ENCODE data around the gene RFC5.
"Not testable (repeated sequence)": the region's sequence is repeated elsewhere in the genome, so short reads cannot be mapped to it uniquely, and the experiment has no call there.

RFC5 gene

DNA sequence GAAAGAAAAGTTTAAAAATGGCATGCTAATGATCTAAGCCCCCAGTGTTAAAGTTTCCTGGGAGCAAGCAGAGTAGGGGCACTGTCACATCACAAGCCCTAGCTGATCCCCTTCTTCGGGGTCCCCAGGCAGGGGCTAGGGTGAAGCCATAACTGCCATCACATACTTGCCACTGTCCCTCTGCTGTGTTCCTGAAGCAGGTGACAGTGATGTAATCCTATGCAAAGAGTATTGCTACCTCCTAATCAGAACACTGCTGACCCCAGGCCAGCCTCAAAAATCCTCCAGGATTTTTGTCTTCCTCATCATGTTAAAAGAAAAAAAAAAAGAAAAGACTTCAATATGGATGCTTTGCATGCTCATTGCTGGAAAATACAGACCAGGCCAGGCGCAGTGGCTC is 1.2 kb upstream of the RFC5 start:
- WGBS, 2 experiments (ENCODE audit: insufficient coverage in 2 of 2), result 83 to 86% methylated on average over 1 to 2 of the region's 2 CpGs
- H3K9me3 ChIP-seq (ENCODE audit: control insufficient read depth, low read length), result no peaks in the 10 kb centered on the region
- no peak overlapping the region for H3K4me3 ChIP-seq (ENCODE audit: extremely low read depth, insufficient read depth, low read length, poor library complexity, severe bottlenecking)
- no peaks in the 10 kb centered on the region for H3K4me1 ChIP-seq (ENCODE audit: control insufficient read depth, insufficient read depth, low read length, poor library complexity, severe bottlenecking)
- H3K27ac ChIP-seq (ENCODE audit: low read depth, low read length, severe bottlenecking), result no peak overlapping the region
- H3K36me3 ChIP-seq (ENCODE audit: control insufficient read depth, insufficient read depth, low read length), result peaks cover 22% of the 10 kb centered on the region

DNA sequence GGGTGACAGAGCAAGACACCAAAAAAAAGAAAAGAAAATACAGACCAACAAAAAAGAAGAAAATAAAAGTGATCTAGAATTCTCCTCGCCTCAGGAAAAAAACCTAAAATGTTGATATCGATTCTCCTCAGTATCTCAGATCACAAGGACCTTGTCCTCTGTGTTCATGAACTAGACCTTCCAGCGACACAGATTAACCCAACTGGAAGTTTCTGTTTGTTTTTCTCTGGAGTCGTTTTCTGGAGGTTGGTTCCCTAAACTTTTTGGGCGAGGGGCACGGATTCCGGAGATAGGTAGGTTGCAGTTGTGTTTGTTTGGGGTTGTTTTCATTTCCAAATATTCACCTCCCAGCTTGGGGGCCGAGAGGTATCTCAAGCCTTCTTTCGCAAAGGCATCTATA is 559 bp upstream of the RFC5 start:
- H3K27ac ChIP-seq (ENCODE audit: low read depth, low read length, severe bottlenecking), result no peak overlapping the region
- WGBS, 2 experiments (ENCODE audit: insufficient coverage in 2 of 2), result 76 to 80% methylated on average over 1 to 2 of the region's 9 CpGs
- peaks cover 27% of the 10 kb centered on the region for H3K36me3 ChIP-seq (ENCODE audit: control insufficient read depth, insufficient read depth, low read length)
- H3K4me1 ChIP-seq (ENCODE audit: control insufficient read depth, insufficient read depth, low read length, poor library complexity, severe bottlenecking), result no peaks in the 10 kb centered on the region
- H3K9me3 ChIP-seq (ENCODE audit: control insufficient read depth, low read length), result no peaks in the 10 kb centered on the region
- H3K4me3 ChIP-seq (ENCODE audit: extremely low read depth, insufficient read depth, low read length, poor library complexity, severe bottlenecking), result no peak overlapping the region

DNA sequence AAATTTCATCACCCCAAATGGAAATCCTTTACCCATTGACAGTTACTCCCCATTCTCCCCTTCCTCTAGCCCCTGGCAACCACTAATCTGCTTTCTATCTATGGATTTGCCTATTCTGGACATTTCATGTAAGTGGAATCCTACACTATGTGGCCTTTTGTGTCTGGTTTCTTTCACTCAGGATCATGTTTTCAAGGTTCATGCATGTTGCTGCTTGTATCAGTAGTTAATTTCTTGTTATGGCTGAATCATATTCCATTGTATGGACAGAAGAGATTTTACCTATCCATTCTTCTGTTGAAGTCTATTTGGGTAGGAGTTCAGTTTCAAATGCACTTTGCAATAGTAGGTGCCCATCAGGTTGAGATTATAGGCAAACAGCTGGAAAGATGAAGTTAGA is 1.4 kb downstream of the RFC5 start:
- no peak overlapping the region for H3K4me3 ChIP-seq (ENCODE audit: extremely low read depth, insufficient read depth, low read length, poor library complexity, severe bottlenecking)
- no peaks in the 10 kb centered on the region for H3K4me1 ChIP-seq (ENCODE audit: control insufficient read depth, insufficient read depth, low read length, poor library complexity, severe bottlenecking)
- H3K36me3 ChIP-seq (ENCODE audit: control insufficient read depth, insufficient read depth, low read length), result peaks cover 46% of the 10 kb centered on the region
- H3K9me3 ChIP-seq (ENCODE audit: control insufficient read depth, low read length), result no peaks in the 10 kb centered on the region
- H3K27ac ChIP-seq (ENCODE audit: low read depth, low read length, severe bottlenecking), result no peak overlapping the region

GRCh38 chr12:118020036-118020435 is 3.5 kb downstream of the RFC5 start:
- H3K27ac ChIP-seq (ENCODE audit: low read depth, low read length, severe bottlenecking), result no peak overlapping the region
- peaks cover 4% of the 10 kb centered on the region for H3K4me1 ChIP-seq (ENCODE audit: control insufficient read depth, insufficient read depth, low read length, poor library complexity, severe bottlenecking)
- no peaks in the 10 kb centered on the region for H3K9me3 ChIP-seq (ENCODE audit: control insufficient read depth, low read length)
- WGBS, 2 experiments (ENCODE audit: insufficient coverage in 2 of 2), result no CpG with 5 or more reads among the region's 1 CpG
- no peak overlapping the region for H3K4me3 ChIP-seq (ENCODE audit: extremely low read depth, insufficient read depth, low read length, poor library complexity, severe bottlenecking)
- peaks cover 57% of the 10 kb centered on the region for H3K36me3 ChIP-seq (ENCODE audit: control insufficient read depth, insufficient read depth, low read length)

- WGBS, 2 experiments (ENCODE audit: insufficient coverage in 2 of 2), result 92 to 95% methylated on average over 8 to 10 of the region's 13 CpGs
- H3K4me1 ChIP-seq (ENCODE audit: control insufficient read depth, insufficient read depth, low read length, poor library complexity, severe bottlenecking); H3K27ac ChIP-seq (ENCODE audit: low read depth, low read length, severe bottlenecking); H3K4me3 ChIP-seq (ENCODE audit: extremely low read depth, insufficient read depth, low read length, poor library complexity, severe bottlenecking); H3K9me3 ChIP-seq (ENCODE audit: control insufficient read depth, low read length): not testable (repeated sequence)
- peaks cover 78% of the 10 kb centered on the region for H3K36me3 ChIP-seq (ENCODE audit: control insufficient read depth, insufficient read depth, low read length)
These were observed 5.7 kb downstream of the RFC5 start for GRCh38 chr12:118022097-118022727.

- H3K9me3 ChIP-seq (ENCODE audit: control insufficient read depth, low read length), result no peaks in the 10 kb centered on the region
- H3K4me1 ChIP-seq (ENCODE audit: control insufficient read depth, insufficient read depth, low read length, poor library complexity, severe bottlenecking), result peaks cover 4% of the 10 kb centered on the region
- no peak overlapping the region for H3K27ac ChIP-seq (ENCODE audit: low read depth, low read length, severe bottlenecking)
- WGBS, 2 experiments (ENCODE audit: insufficient coverage in 2 of 2), result 92 to 93% methylated on average over 2 to 3 of the region's 3 CpGs
- H3K36me3 ChIP-seq (ENCODE audit: control insufficient read depth, insufficient read depth, low read length), result peaks cover 83% of the 10 kb centered on the region
- H3K4me3 ChIP-seq (ENCODE audit: extremely low read depth, insufficient read depth, low read length, poor library complexity, severe bottlenecking), result no peak overlapping the region
These were observed 6.2 kb downstream of the RFC5 start for GRCh38 chr12:118022728-118023109.

GRCh38 chr12:118023301-118023860 is 6.9 kb downstream of the RFC5 start:
- 86 to 94% methylated on average over 3 to 5 of the region's 9 CpGs for WGBS, 2 experiments (ENCODE audit: insufficient coverage in 2 of 2)
- H3K4me3 ChIP-seq (ENCODE audit: extremely low read depth, insufficient read depth, low read length, poor library complexity, severe bottlenecking), result no peak overlapping the region
- H3K27ac ChIP-seq (ENCODE audit: low read depth, low read length, severe bottlenecking), result no peak overlapping the region
- no peaks in the 10 kb centered on the region for H3K9me3 ChIP-seq (ENCODE audit: control insufficient read depth, low read length)
- peaks cover 4% of the 10 kb centered on the region for H3K4me1 ChIP-seq (ENCODE audit: control insufficient read depth, insufficient read depth, low read length, poor library complexity, severe bottlenecking)
- peaks cover 87% of the 10 kb centered on the region for H3K36me3 ChIP-seq (ENCODE audit: control insufficient read depth, insufficient read depth, low read length)

DNA sequence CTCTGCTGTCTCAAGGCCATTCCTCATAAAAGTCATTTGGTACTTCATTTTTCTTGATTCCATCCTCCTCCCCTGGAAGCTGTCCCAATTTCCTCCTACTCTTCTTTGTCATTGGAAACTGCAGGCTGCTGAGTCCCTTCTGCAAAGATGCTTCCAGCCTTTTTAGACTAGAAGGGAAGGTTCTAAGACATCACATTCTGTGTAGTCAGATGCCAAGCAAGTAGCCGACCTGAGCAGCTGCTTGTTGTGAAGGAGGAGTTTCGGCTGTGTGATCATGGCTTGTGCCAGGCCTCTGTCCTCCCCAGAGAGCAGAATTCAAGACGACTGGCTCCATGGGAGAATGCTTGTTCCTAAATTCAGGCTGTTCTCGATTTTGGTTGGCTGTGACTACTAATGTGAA is 8.7 kb downstream of the RFC5 start:
- peaks cover 86% of the 10 kb centered on the region for H3K36me3 ChIP-seq (ENCODE audit: control insufficient read depth, insufficient read depth, low read length)
- H3K9me3 ChIP-seq (ENCODE audit: control insufficient read depth, low read length), result no peaks in the 10 kb centered on the region
- H3K4me3 ChIP-seq (ENCODE audit: extremely low read depth, insufficient read depth, low read length, poor library complexity, severe bottlenecking), result no peak overlapping the region
- H3K27ac ChIP-seq (ENCODE audit: low read depth, low read length, severe bottlenecking), result no peak overlapping the region
- 81 to 86% methylated on average over 3 to 4 of the region's 4 CpGs for WGBS, 2 experiments (ENCODE audit: insufficient coverage in 2 of 2)
- H3K4me1 ChIP-seq (ENCODE audit: control insufficient read depth, insufficient read depth, low read length, poor library complexity, severe bottlenecking), result peaks cover 4% of the 10 kb centered on the region

GRCh38 chr12:118029166-118029565 is 12.7 kb downstream of the RFC5 start:
- peaks cover 95% of the 10 kb centered on the region for H3K36me3 ChIP-seq (ENCODE audit: control insufficient read depth, insufficient read depth, low read length)
- 93 to 96% methylated on average over 3 to 4 of the region's 5 CpGs for WGBS, 2 experiments (ENCODE audit: insufficient coverage in 2 of 2)
- H3K4me3 ChIP-seq (ENCODE audit: extremely low read depth, insufficient read depth, low read length, poor library complexity, severe bottlenecking), result no peak overlapping the region
- H3K9me3 ChIP-seq (ENCODE audit: control insufficient read depth, low read length), result no peaks in the 10 kb centered on the region
- no peaks in the 10 kb centered on the region for H3K4me1 ChIP-seq (ENCODE audit: control insufficient read depth, insufficient read depth, low read length, poor library complexity, severe bottlenecking)
- no peak overlapping the region for H3K27ac ChIP-seq (ENCODE audit: low read depth, low read length, severe bottlenecking)

- no peaks in the 10 kb centered on the region for H3K9me3 ChIP-seq (ENCODE audit: control insufficient read depth, low read length)
- no peak overlapping the region for H3K27ac ChIP-seq (ENCODE audit: low read depth, low read length, severe bottlenecking)
- peaks cover 95% of the 10 kb centered on the region for H3K36me3 ChIP-seq (ENCODE audit: control insufficient read depth, insufficient read depth, low read length)
- H3K4me1 ChIP-seq (ENCODE audit: control insufficient read depth, insufficient read depth, low read length, poor library complexity, severe bottlenecking), result no peaks in the 10 kb centered on the region
- H3K4me3 ChIP-seq (ENCODE audit: extremely low read depth, insufficient read depth, low read length, poor library complexity, severe bottlenecking), result no peak overlapping the region
- 94 to 96% methylated on average over 6 of the region's 7 CpGs for WGBS, 2 experiments (ENCODE audit: insufficient coverage in 2 of 2)
These were observed 15.7 kb downstream of the RFC5 start for GRCh38 chr12:118032188-118032587.

DNA sequence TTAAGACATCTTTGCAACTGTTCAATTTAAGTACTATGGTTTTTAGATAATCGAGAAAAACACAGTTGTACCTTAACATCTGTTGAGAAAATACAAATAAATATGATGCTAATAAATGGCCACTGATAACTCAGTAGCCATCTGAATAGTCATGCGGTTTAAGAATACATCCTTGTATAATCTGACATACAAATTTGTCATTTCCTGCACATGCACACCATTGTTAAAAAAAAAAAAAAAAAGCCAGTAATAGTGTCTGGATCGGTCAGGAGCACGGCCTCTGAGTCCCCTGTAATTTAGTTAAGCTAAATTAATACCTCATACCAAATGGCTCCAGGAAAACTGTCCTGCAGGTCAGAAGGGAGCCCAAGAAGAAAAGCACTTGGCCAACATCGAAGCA is 16.8 kb downstream of the RFC5 start:
- Histone ChIP-seq H3K9me3 (ENCODE audit: control insufficient read depth, low read length) (no peaks in the 10 kb centered on the region), H3K4me3 (ENCODE audit: extremely low read depth, insufficient read depth, low read length, poor library complexity, severe bottlenecking) (no peak overlapping the region), H3K4me1 (ENCODE audit: control insufficient read depth, insufficient read depth, low read length, poor library complexity, severe bottlenecking) (no peaks in the 10 kb centered on the region), H3K27ac (ENCODE audit: low read depth, low read length, severe bottlenecking) (no peak overlapping the region), H3K36me3 (ENCODE audit: control insufficient read depth, insufficient read depth, low read length) (peaks cover 96% of the 10 kb centered on the region)
- WGBS, 2 experiments (ENCODE audit: insufficient coverage in 2 of 2), result 80 to 100% methylated on average over 1 of the region's 5 CpGs
